ENCODE data around the gene PWP1. TPM values are rescaled to one million over a fixed set of nuclear protein-coding genes. Genes with fewer than 3 reads are reported as not detected.

PWP1 gene
- total and polyA plus RNA-seq, 2 of the 4 experiments (the other 2 are of a cell fraction), result 143 to 179 TPM

DNA sequence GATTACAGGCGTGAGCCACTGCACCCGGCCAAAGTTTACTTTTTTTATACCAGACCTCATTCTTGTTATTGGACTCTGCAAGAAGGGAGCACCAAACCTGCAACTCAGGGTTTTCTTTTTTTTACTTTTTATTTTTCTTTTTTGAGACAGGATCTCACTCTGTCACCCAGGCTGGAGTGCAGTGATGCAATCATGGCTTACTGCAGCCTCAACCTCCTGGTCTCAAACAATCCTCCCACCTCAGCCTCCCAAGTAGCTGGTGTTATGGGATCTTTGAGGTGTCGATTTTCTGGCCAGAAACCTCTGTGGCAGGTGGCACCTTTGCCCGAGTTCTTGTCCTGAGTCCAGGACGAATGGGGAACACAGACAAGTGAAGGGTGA is 4.2 kb upstream of the PWP1 start:
- H4K8ac ChIP-seq (ENCODE audit: low read depth in 2 of 2, low read length in 2 of 2), result no peak overlapping the region
- no peaks in the 10 kb centered on the region for H4K20me1 ChIP-seq (ENCODE audit: insufficient read depth, low read length)
- no peak for ATAC-seq (ENCODE audit: low read depth)
- no peak overlapping the region for H3K14ac ChIP-seq (replicated peaks; ENCODE audit: low read depth, low read length)
- BruUV-seq (replicated peaks), result no TSS peak
- ChIA-PET CTCF (interaction anchor here (1.5 kb wide), 1 partner anchor 59 kb away, joined by 3 read pairs; no protein-coding TSS in a partner anchor), POLR2A (ENCODE audit: unreplicated experiment) (no interaction called here)
- no peak overlapping the region for H4K5ac ChIP-seq (ENCODE audit: low read depth, low read length)
- H3K56ac ChIP-seq (ENCODE audit: extremely low read depth, insufficient read depth, low read length), result no peak overlapping the region
- H2AK9ac ChIP-seq (replicated peaks; ENCODE audit: low read depth, low read length, poor library complexity), result no peak overlapping the region
- no peak overlapping the region for H2AFZ ChIP-seq (replicated peaks; ENCODE audit: low read length, poor library complexity)
- H3K18ac ChIP-seq (ENCODE audit: low read depth, low read length), result no peak overlapping the region
- intact Hi-C loops (cut with micrococcal nuclease), result no loop called here
- H2BK20ac ChIP-seq (ENCODE audit: low read depth, low read length), result no peak overlapping the region
- H2BK5ac ChIP-seq (ENCODE audit: low read depth, low read length, poor library complexity, severe bottlenecking), result no peak overlapping the region
- no peak overlapping the region for H3K23ac ChIP-seq (ENCODE audit: low read depth, low read length)
- H3K27ac ChIP-seq (ENCODE audit: insufficient read depth, low read length), result no peak overlapping the region
- H2BK120ac ChIP-seq (ENCODE audit: low read depth, low read length), result no peak overlapping the region
- no peak overlapping the region for H4K91ac ChIP-seq (ENCODE audit: insufficient read depth, low read depth, low read length)
- in situ Hi-C loops (cut with MboI; ENCODE audit: low sequenced_read_pairs), result loop anchor here (25.0 kb wide), 1 partner anchor 831 kb away; the partner anchor contains the start of gene FICD
- 0 out of 2 replicates have a peak, but pooled peaks cover 2% of the 10 kb centered on the region for H3K4me1 ChIP-seq (ENCODE audit: control insufficient read depth, insufficient read depth, low read length)
- no peak for TF ChIP-seq SMC3 (IDR thresholded peaks at IDR 0.05; ENCODE audit: low read depth, low read length)
- TF ChIP-seq, protein P1, sequence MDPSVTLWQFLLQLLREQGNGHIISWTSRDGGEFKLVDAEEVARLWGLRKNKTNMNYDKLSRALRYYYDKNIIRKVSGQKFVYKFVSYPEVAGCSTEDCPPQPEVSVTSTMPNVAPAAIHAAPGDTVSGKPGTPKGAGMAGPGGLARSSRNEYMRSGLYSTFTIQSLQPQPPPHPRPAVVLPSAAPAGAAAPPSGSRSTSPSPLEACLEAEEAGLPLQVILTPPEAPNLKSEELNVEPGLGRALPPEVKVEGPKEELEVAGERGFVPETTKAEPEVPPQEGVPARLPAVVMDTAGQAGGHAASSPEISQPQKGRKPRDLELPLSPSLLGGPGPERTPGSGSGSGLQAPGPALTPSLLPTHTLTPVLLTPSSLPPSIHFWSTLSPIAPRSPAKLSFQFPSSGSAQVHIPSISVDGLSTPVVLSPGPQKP (IDR thresholded peaks at IDR 0.05; ENCODE audit: borderline replicate concordance, low read depth, low read length), result no peak
- TF ChIP-seq RAD21 (IDR thresholded peaks at IDR 0.05; ENCODE audit: low read length), result no peak
- TF ChIP-seq MXI1 (IDR thresholded peaks at IDR 0.05; ENCODE audit: borderline replicate concordance, low read depth, low read length), result no peak
- TF ChIP-seq CEBPB (IDR thresholded peaks at IDR 0.05; ENCODE audit: low read depth, low read length), result no peak
- no peak for TF ChIP-seq MAZ (IDR thresholded peaks at IDR 0.05; ENCODE audit: borderline replicate concordance, low read depth, low read length)
- H2AK5ac ChIP-seq (ENCODE audit: low read depth, low read length), result no peak overlapping the region
- H3K79me1 ChIP-seq (ENCODE audit: low read depth in 1 of 2, low read length in 2 of 2), result peaks cover 0 to 15% of the 10 kb centered on the region in 2 experiments; a peak in 2 of 4 replicates
- no peak overlapping the region for H3K4me3 ChIP-seq (ENCODE audit: insufficient read depth, low read depth, low read length)
- H2BK15ac ChIP-seq (ENCODE audit: low read depth, low read length), result no peak overlapping the region
- 47% methylated on average over 3 of the region's 5 CpGs; no CpG with 5 or more reads in 1 of the 2 experiments for WGBS, 2 experiments (ENCODE audit: extremely low coverage in 2 of 2, insufficient read length in 1 of 2)
- peaks cover 5% of the 10 kb centered on the region for H3K9me1 ChIP-seq (ENCODE audit: insufficient read depth, low read length)
- no peak overlapping the region for H3K4ac ChIP-seq (ENCODE audit: low read depth, low read length)
- no peaks in the 10 kb centered on the region for H3K9me3 ChIP-seq (ENCODE audit: control insufficient read depth, insufficient read depth, low read length)
- dilution Hi-C loops (cut with HindIII; ENCODE audit: low sequenced_read_pairs, unreplicated experiment), result no loop called here
- H3K36me3 ChIP-seq (ENCODE audit: control insufficient read depth, insufficient read depth, low read length), result no peaks in the 10 kb centered on the region
- no peak for DNase-seq
- H3K9ac ChIP-seq (ENCODE audit: low read depth, low read length), result no peak overlapping the region
- H3K27me3 ChIP-seq (ENCODE audit: control insufficient read depth, insufficient read depth, low read length), result peaks cover 30% of the 10 kb centered on the region
- no peak overlapping the region for H3K4me2 ChIP-seq (ENCODE audit: low read depth, low read length)

Measured in IMR-90 (cell line).